HAP-1 (cell line): ENCODE measurements around the gene PAF1.
A peak's percentile ranks its signal among the peaks of the same experiment; 100 is the strongest.
"Not testable (repeated sequence)": the region's sequence is repeated elsewhere in the genome, so short reads cannot be mapped to it uniquely, and the experiment has no call there.

ENCODE experiments used
- DNase-seq, 2 experiments: peaks; one replicate each; pipeline ENCODE4 v3.0.0-alpha.2; 2016 to 2020; ENCODE audit warnings: low spot score in 2 of 2
- H3K27me3 ChIP-seq: fragments of 250-450 bp; sonication (Bioruptor Pico); 2 replicates; pipeline ENCODE4 v1.5.1; 2020; ENCODE audit warnings: low read depth, mild to moderate bottlenecking, moderate library complexity
- H3K36me3 ChIP-seq: fragments of 250-450 bp; sonication (Bioruptor Pico); replicated peaks from 2 replicates; pipeline ENCODE4 v1.5.1; 2020; ENCODE audit warnings: mild to moderate bottlenecking
- H3K4me1 ChIP-seq: fragments of 250-450 bp; sonication (Bioruptor Pico); 2 replicates; pipeline ENCODE4 v1.5.1; 2020; ENCODE audit warnings: mild to moderate bottlenecking
- H3K4me3 ChIP-seq: fragments of 250-450 bp; sonication (Bioruptor Pico); 2 replicates; pipeline ENCODE4 v1.5.1; 2020; ENCODE audit warnings: mild to moderate bottlenecking, moderate library complexity
- H3K9me3 ChIP-seq: fragments of 250-450 bp; sonication (Bioruptor Pico); 2 replicates; pipeline ENCODE4 v1.5.1; 2020; ENCODE audit warnings: mild to moderate bottlenecking, moderate library complexity
- in situ Hi-C: fragments of 300-500 bp; cut with MboI; formaldehyde crosslinking; loops from 3 replicates; pipeline ENCODE4 v1.14.3; 2020; ENCODE audit warnings: low sequenced_read_pairs, inconsistent platforms, mixed read lengths

Gene PAF1

GRCh38 chr19:39352381-39353255 lies 38.3 kb downstream of the PAF1 start:
- DNase-seq: peak; percentile 23 to 27
- H3K27me3 ChIP-seq: no peaks in the 10 kb centered on the region
- H3K4me3 ChIP-seq: no peak overlapping the region
- in situ Hi-C loops: no loop called here
- no peaks in the 10 kb centered on the region for H3K9me3 ChIP-seq
- H3K4me1 ChIP-seq: no peaks in the 10 kb centered on the region; the same call in none of the 2 replicates
- peaks cover 55% of the 10 kb centered on the region for H3K36me3 ChIP-seq

DNA sequence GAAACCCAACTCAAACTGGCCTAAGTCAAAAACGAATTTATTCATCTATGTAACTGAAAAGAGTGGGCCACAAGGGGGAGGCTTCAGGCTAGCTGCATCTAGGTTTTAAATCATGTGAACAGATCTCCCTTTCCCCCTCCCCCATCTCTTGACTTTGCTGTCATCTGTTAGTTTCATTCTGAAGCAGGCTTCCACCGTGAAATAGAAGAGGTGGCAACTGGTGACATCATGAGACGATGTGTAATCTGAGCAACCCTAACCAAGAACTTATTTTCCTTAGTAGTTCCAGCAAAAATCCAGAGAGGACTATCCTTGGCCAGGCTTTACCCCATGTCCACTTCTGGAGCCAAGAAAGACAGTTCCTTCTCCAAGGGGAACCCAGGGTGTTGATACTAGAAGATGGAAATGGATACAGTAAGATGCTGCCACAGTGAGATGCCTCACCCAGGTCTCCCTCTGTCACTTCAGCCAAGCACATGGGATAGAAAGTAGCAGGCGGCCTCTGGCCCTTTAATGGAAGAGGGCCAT lies 39.3 kb downstream of the PAF1 start:
- in situ Hi-C loops: no loop called here
- DNase-seq: no peak
- H3K36me3 ChIP-seq: peaks cover 45% of the 10 kb centered on the region
- no peaks in the 10 kb centered on the region for H3K9me3 ChIP-seq
- H3K27me3 ChIP-seq: no peaks in the 10 kb centered on the region
- H3K4me1 ChIP-seq: no peaks in the 10 kb centered on the region; the same call in none of the 2 replicates
- no peak overlapping the region for H3K4me3 ChIP-seq

DNA sequence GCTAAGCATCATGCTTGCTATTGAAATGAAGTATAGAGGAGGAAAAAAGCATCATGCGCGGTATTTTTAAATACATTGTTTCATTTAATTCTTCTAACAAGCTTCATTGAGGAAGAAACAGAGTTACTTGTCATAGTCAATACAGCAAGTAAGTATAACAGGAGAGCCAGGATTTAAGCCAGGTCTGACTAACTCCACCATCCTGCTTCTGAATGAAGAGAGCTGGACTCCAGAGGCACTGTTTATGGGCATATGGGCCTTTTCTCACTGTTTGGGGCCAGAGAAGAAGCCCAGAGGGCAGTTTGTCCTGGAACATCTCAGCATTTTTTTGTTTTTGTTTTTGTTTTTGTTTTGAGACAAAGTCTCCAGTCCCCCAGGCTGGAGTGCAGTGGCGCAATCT lies 40.8 kb downstream of the PAF1 start:
- no peaks in the 10 kb centered on the region for H3K27me3 ChIP-seq
- H3K4me1 ChIP-seq: peaks cover 4% of the 10 kb centered on the region
- DNase-seq: no peak
- H3K36me3 ChIP-seq: peaks cover 47% of the 10 kb centered on the region
- in situ Hi-C loops: no loop called here
- no peak overlapping the region for H3K4me3 ChIP-seq
- H3K9me3 ChIP-seq: no peaks in the 10 kb centered on the region

DNA sequence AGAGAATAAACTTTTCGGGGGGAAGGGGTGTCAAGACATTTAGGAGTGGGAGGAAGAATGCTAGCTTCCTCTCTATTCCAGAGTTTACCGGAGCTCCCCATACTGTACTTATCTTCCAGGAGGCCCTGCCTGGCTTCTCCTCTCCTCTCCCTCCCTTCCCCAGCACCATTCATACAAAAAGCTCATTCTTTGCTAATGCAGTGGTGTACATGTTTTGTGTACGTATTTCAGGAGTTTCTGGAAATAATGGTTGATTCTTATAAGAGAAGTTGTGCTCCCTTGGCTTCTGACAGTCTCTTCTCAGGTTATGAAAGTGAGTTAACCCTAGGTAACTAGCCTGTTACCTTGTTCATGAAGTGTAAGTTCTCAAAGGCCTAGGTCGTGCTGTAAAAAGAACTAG lies 41.6 kb downstream of the PAF1 start:
- Histone ChIP-seq H3K4me1 (peaks cover 4% of the 10 kb centered on the region), H3K4me3 (no peak overlapping the region), H3K27me3 (no peaks in the 10 kb centered on the region), H3K36me3 (peaks cover 40% of the 10 kb centered on the region), H3K9me3 (no peaks in the 10 kb centered on the region)
- in situ Hi-C loops: no loop called here
- DNase-seq: no peak

GRCh38 chr19:39347332-39348164 lies 43.4 kb downstream of the PAF1 start:
- in situ Hi-C loops: no loop called here
- no peak overlapping the region for H3K4me3 ChIP-seq
- H3K9me3 ChIP-seq: no peaks in the 10 kb centered on the region
- H3K27me3 ChIP-seq: no peaks in the 10 kb centered on the region
- H3K36me3 ChIP-seq: peaks cover 33% of the 10 kb centered on the region
- H3K4me1 ChIP-seq: peaks cover 10% of the 10 kb centered on the region
- no peak for DNase-seq

DNA sequence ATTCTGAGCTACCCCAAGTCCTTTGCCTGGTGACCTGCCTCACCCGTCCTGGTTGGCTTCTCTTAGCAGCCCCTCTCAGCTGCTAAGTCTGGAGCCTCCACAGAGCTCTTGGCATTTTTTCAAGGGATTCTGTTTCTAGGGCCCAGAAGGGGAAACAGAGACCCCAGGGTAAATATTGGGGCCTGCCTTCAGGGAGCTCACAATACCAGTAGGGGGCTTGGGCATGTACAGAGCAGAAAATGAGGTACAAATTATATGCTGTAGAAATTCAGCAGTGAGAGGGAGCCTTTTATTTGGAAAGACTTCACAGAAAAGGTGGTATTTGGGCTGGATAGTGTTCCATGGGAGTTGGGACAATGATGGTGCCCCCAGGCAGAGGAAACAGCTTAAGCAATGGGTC lies 45.0 kb downstream of the PAF1 start:
- in situ Hi-C loops: no loop called here
- Histone ChIP-seq H3K4me3 (no peak overlapping the region), H3K9me3 (no peaks in the 10 kb centered on the region), H3K4me1 (peaks cover 10% of the 10 kb centered on the region), H3K27me3 (no peaks in the 10 kb centered on the region), H3K36me3 (peaks cover 30% of the 10 kb centered on the region)
- DNase-seq: no peak

DNA sequence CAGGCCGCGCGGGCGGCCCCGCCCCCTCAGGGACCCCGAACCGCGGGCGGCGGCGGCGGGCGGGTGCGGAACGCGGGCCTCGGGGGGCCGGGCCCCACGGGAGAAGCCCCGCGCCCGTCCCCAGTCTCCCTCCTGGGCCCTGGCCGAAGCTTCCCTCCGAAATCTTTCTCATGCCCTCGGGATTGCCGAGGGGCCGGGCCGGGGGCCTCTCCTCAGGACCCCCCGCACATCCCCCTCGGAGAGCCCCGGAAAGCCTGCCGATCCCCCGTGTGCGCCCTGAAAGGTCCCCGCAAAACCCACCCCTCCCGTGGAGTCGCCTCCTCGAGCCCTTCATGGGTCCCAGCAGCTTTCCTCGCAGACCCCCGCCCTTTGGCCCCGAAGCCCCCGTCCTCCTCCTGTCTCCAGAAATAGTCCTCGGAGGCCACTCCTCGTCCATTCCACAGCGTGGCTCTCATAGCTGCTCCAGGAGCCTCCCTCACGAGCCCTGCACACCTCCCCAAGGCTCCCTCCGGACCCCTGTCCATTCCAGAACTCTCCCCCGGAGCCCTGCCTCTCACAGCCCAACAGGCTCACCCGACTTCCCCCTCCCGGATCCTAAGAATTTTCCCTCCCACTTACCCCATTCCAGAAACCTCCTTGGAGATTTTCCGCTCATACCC lies 48.1 kb downstream of the PAF1 start:
- H3K9me3 ChIP-seq: no peaks in the 10 kb centered on the region
- peak in 1 of 2 experiments; percentile 36 for DNase-seq
- H3K27me3 ChIP-seq: no peaks in the 10 kb centered on the region
- peaks cover 14% of the 10 kb centered on the region for H3K4me1 ChIP-seq
- peak overlapping the region; percentile 70 for H3K4me3 ChIP-seq
- in situ Hi-C loops: no loop called here
- peaks cover 9% of the 10 kb centered on the region for H3K36me3 ChIP-seq

DNA sequence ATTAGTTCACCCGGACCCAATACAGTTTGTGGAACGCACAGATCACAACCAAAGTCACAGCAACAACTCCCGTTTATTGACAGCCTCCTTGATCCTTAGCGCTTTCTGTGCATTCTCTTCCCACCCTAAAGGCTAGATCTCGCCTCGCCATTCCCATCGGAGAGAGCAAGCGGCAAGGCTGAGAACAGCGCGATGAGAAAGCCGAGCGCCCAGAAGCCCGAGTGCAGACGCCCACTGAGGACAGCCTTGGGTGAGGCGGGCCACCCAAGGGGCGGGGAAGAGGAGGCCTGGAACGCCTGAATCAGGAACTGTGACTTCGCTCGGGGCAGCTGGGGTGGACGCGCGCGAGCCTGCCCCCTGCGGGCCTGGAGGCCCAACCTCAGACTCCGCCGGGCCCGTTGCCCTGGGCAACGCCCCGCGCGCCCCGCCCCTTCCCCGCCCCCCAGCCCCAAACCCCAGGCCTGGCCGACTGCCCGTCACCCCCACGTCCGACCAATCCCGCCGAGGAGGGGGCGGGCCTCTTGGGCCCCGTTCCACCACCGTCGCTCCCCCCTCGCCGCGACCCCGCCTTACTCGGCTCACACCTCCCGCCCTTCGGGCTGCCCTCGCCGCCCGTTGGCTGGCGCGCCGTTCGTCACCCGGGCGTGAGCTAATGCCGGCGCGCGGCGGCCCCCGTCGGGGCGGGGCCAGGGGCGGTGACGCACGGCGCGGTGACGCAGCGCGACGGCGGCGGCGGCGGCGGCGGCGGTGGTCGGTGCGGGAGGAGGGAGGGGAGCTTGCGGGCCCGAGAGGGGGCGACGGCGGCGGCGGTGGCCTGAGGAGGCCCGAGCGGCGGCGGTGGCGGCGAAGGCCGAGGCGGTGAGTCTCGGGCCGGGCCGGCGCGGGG lies 48.9 kb downstream of the PAF1 start, which contains the start of gene SAMD4B:
Gene SAMD4B, plus strand, starts transcription at position 703 of the 886 bp plus-strand sequence. CDS start 14,473 bp downstream, outside the sequence.
- H3K27me3 ChIP-seq: no peaks in the 10 kb centered on the region
- H3K4me1 ChIP-seq: peaks cover 14% of the 10 kb centered on the region
- DNase-seq: peak; percentile 94 to 99
- in situ Hi-C loops: no loop called here
- peaks cover 9% of the 10 kb centered on the region for H3K36me3 ChIP-seq
- peak within 1 kb of the TSS; percentile 70 for H3K4me3 ChIP-seq
- H3K9me3 ChIP-seq: no peaks in the 10 kb centered on the region

DNA sequence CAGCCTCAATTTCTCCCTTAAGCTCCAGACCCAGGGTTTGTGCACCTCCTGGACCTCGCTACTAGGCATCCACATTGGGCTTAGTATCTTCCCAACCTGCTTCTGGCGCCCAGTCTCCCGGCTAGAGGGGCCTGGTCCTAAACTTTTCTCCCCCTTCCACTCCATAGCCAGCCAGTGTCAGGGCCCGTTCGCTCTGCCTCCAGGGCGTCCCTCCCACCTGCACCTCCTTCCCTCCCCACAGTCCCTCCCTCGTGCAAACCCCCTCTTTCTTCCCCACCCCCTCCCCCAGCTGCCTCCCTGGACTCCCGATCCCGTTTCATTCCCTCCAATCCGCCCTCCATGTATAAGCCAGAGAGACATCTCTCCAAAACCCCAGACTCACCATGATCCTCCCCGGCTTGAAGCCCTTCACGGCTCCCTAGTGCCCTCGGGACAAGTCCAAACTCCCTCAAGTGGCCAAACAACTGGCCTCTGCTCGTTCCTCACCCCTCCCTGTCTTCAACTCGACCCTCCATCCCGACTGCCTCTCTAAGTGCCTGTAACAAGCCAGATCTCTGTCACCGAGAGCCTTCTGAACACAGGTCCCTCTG lies 49.7 kb downstream of the PAF1 start:
- peak in 1 of 2 experiments; percentile 58 for DNase-seq
- no peaks in the 10 kb centered on the region for H3K9me3 ChIP-seq
- H3K36me3 ChIP-seq: peaks cover 4% of the 10 kb centered on the region
- H3K4me1 ChIP-seq: peaks cover 11% of the 10 kb centered on the region
- H3K27me3 ChIP-seq: no peaks in the 10 kb centered on the region
- H3K4me3 ChIP-seq: peak overlapping the region; percentile 57
- in situ Hi-C loops: no loop called here

DNA sequence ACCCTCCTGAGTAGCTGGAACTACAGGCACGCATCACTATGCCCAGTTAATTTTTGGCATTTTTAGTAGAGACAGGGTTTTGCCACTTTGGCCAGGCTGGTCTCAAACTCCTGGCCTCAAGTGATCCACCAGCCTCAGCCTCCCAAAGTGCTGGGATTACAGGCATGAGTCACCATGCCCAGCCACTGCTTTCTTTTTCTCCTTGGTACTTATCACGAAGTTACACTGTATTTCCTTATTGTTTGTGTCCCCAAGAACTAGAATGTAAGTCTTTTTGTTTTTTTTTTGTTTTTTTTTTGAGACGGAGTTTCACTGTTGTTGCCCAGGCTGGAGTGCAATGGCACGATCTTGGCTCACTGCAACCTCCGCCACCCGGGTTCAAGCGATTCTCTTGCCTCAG lies 50.8 kb downstream of the PAF1 start:
- in situ Hi-C loops, H3K4me3 ChIP-seq, DNase-seq, H3K4me1 ChIP-seq, H3K9me3 ChIP-seq, H3K36me3 ChIP-seq, H3K27me3 ChIP-seq: not testable (repeated sequence)

DNA sequence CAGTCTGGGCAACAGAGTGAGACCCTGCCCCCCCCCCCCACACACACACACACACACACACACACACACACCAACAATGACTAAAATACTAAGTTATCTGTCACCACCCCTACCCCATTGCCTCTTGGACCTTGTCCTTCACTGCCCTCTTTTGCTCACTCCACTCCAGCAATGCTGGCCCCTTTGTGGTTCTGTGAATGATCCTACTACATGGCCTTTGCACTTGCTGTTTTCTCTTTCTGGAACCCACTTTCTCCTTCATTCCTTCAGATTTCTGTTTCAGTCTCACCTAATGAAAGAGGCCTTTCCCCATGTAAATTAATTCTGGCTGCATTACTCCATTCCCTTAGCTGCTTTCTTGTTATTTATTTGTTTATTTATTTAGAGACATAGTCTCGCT lies 51.2 kb downstream of the PAF1 start:
- Histone ChIP-seq H3K4me1 (peaks cover 10% of the 10 kb centered on the region), H3K4me3 (no peak overlapping the region), H3K36me3 (no peaks in the 10 kb centered on the region), H3K9me3 (no peaks in the 10 kb centered on the region), H3K27me3 (no peaks in the 10 kb centered on the region)
- in situ Hi-C loops: no loop called here
- no peak for DNase-seq

- no peak for DNase-seq
- Histone ChIP-seq H3K4me3 (no peak overlapping the region), H3K36me3 (no peaks in the 10 kb centered on the region), H3K27me3 (no peaks in the 10 kb centered on the region), H3K9me3 (no peaks in the 10 kb centered on the region), H3K4me1 (peaks cover 4% of the 10 kb centered on the region; the same call in 1 of the 2 replicates)
- in situ Hi-C loops: no loop called here
These were observed 54.4 kb downstream of the PAF1 start for GRCh38 chr19:39336483-39336882.
